ENCODE measurements around the gene SLC44A5. TPM values are rescaled to one million over a fixed set of nuclear protein-coding genes. Genes with fewer than 3 reads are reported as not detected.

SLC44A5 gene
- total RNA-seq, 4 donors from 2014 or later = 0.15 to 0.58 TPM; not detected in 2

GRCh38 chr1:75640137-75640536, 29.2 kb upstream of the SLC44A5 start:
- in situ Hi-C loops (cut with MboI; ENCODE audit: low sequenced_read_pairs in 4 of 4) (loop anchor here in 1 of 4 donors (25.0 kb wide), 1 partner anchor 403 kb away; no protein-coding TSS in a partner anchor), intact Hi-C loops (cut with DNase I; ENCODE audit: low total_unique reads) (no loop called here)
- Histone ChIP-seq H3K27me3 (no peaks in the 10 kb centered on the region), H3K4me3 (no peak overlapping the region), H3K4me1 (no peaks in the 10 kb centered on the region), H3K9me3 (no peaks in the 10 kb centered on the region), H3K36me3 (no peaks in the 10 kb centered on the region), H3K27ac (no peak overlapping the region)
- TF ChIP-seq, protein P1, sequence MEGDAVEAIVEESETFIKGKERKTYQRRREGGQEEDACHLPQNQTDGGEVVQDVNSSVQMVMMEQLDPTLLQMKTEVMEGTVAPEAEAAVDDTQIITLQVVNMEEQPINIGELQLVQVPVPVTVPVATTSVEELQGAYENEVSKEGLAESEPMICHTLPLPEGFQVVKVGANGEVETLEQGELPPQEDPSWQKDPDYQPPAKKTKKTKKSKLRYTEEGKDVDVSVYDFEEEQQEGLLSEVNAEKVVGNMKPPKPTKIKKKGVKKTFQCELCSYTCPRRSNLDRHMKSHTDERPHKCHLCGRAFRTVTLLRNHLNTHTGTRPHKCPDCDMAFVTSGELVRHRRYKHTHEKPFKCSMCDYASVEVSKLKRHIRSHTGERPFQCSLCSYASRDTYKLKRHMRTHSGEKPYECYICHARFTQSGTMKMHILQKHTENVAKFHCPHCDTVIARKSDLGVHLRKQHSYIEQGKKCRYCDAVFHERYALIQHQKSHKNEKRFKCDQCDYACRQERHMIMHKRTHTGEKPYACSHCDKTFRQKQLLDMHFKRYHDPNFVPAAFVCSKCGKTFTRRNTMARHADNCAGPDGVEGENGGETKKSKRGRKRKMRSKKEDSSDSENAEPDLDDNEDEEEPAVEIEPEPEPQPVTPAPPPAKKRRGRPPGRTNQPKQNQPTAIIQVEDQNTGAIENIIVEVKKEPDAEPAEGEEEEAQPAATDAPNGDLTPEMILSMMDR (IDR thresholded peaks at IDR 0.05 in 4 of 5, conservative IDR thresholded peaks at IDR 0.05 in 1 of 5) = no peak
- TF ChIP-seq POLR2A (IDR thresholded peaks at IDR 0.05) = no peak
- no peak for ATAC-seq
- no peak for DNase-seq

DNA sequence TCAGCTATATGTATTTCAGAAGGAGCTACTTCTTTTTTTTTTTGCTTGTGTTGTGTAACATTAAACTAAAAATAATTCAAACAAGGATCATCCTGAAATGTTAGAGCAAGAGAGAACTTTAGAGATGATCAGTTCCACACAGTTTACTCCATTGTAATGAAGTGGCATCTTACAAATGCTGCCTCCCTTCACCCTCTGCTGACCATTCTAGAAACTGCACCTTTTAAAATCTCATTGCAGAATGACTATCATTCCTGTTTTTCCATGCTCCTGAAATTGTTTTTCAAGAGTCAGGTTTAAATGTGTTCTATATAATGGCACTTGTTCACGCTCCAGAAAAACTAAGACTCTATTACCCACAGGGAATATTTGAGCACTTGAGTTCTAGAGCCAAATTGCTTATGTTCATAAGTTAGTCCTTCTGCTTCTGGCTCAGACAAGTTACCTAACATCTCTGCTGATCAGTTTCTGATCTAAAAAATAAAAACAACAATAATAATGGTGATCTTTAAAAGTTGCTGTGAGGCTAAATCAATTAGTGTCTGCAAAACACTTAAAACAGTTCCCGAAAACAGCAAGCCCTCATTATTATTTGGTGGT, 21.5 kb upstream of the SLC44A5 start:
- in situ Hi-C loops (cut with MboI; ENCODE audit: low sequenced_read_pairs in 4 of 4) (loop anchor here in 2 of 4 donors (10.0 to 25.0 kb wide), 2 partner anchors 368 to 395 kb away; no protein-coding TSS in a partner anchor), intact Hi-C loops (cut with DNase I; ENCODE audit: low total_unique reads) (loop anchor here (10.0 kb wide), 1 partner anchor 368 kb away; no protein-coding TSS in a partner anchor)
- TF ChIP-seq, protein P1 (IDR thresholded peaks at IDR 0.05 in 4 of 5, conservative IDR thresholded peaks at IDR 0.05 in 1 of 5) = peak; percentile 15 to 60 (median 39)
- no peak for TF ChIP-seq POLR2A (IDR thresholded peaks at IDR 0.05)
- no peaks in the 10 kb centered on the region for H3K36me3 ChIP-seq
- H3K4me3 ChIP-seq = no peak overlapping the region
- no peak overlapping the region for H3K27ac ChIP-seq
- H3K4me1 ChIP-seq = no peaks in the 10 kb centered on the region
- DNase-seq = no peak
- no peaks in the 10 kb centered on the region for H3K27me3 ChIP-seq
- H3K9me3 ChIP-seq = no peaks in the 10 kb centered on the region
- ATAC-seq = no peak

DNA sequence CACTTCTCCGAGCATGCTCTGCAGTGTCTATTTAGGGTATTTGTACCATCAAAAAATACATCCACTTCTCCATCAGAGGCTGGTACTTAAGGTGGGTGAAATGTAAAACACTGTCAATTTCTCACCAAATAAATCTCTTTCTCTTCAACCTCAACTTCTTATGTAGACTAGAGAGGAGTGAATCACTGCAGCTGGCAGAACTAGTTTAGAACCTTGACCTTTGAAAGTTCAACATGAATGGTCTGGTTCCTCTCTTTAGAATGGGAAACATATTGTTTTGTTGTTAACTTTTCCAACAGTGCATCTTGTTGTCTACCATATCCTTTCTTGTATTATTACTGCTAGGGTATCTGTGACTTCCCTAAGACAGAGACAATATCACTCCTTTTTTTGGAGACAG, 20.1 kb upstream of the SLC44A5 start:
- no peak for DNase-seq
- no peak overlapping the region for H3K27ac ChIP-seq
- H3K9me3 ChIP-seq = no peaks in the 10 kb centered on the region
- no peaks in the 10 kb centered on the region for H3K27me3 ChIP-seq
- no peak for ATAC-seq
- intact Hi-C loops (cut with DNase I; ENCODE audit: low total_unique reads) = loop anchor here (10.0 kb wide), 1 partner anchor 366 kb away; no protein-coding TSS in a partner anchor
- H3K36me3 ChIP-seq = no peaks in the 10 kb centered on the region
- no peak overlapping the region for H3K4me3 ChIP-seq
- H3K4me1 ChIP-seq = no peaks in the 10 kb centered on the region
- TF ChIP-seq POLR2A (IDR thresholded peaks at IDR 0.05) = no peak
- TF ChIP-seq, protein P1 (IDR thresholded peaks at IDR 0.05 in 4 of 5, conservative IDR thresholded peaks at IDR 0.05 in 1 of 5) = no peak
- in situ Hi-C loops (cut with MboI; ENCODE audit: low sequenced_read_pairs in 4 of 4) = loop anchor here in 2 of 4 donors (10.0 to 25.0 kb wide), 2 partner anchors 366 to 394 kb away; no protein-coding TSS in a partner anchor

- no peaks in the 10 kb centered on the region for H3K27me3 ChIP-seq
- intact Hi-C loops (cut with DNase I; ENCODE audit: low total_unique reads) (loop anchor here (10.0 kb wide), 1 partner anchor 365 kb away; no protein-coding TSS in a partner anchor), in situ Hi-C loops (cut with MboI; ENCODE audit: low sequenced_read_pairs in 4 of 4) (loop anchor here in 2 of 4 donors (10.0 to 25.0 kb wide), 2 partner anchors 365 to 393 kb away; no protein-coding TSS in a partner anchor)
- no peak overlapping the region for H3K4me3 ChIP-seq
- no peaks in the 10 kb centered on the region for H3K36me3 ChIP-seq
- H3K27ac ChIP-seq = no peak overlapping the region
- no peaks in the 10 kb centered on the region for H3K4me1 ChIP-seq
- H3K9me3 ChIP-seq = no peaks in the 10 kb centered on the region
- DNase-seq (no peak), ATAC-seq (no peak)
- no peak for TF ChIP-seq POLR2A (IDR thresholded peaks at IDR 0.05)
- TF ChIP-seq, protein P1 (IDR thresholded peaks at IDR 0.05 in 4 of 5, conservative IDR thresholded peaks at IDR 0.05 in 1 of 5) = no peak
Measured at GRCh38 chr1:75630004-75630594, 19.2 kb upstream of the SLC44A5 start.
